Pons (tissue), 1 donor: ENCODE results near the gene ACTR1A.
"Not testable (repeated sequence)": the region's sequence is repeated elsewhere in the genome, so short reads cannot be mapped to it uniquely, and the experiment has no call there.

Experiments used
- DNase-seq: peaks from one replicate; pipeline ENCODE4 v3.0.0-alpha.2; 2016; ENCODE audit warnings: low spot score

ACTR1A gene

GRCh38 chr10:102515724-102516123, 13.2 kb upstream of the ACTR1A start:
- no peak for DNase-seq

- no peak for DNase-seq
Measured at GRCh38 chr10:102514487-102515311, 12.2 kb upstream of the ACTR1A start.

GRCh38 chr10:102511583-102512274, 9.2 kb upstream of the ACTR1A start:
- DNase-seq, result peak; percentile 38

- no peak for DNase-seq
Measured at GRCh38 chr10:102509387-102509786, 6.9 kb upstream of the ACTR1A start.

GRCh38 chr10:102508506-102508905, 6.0 kb upstream of the ACTR1A start:
- peak; percentile 94 for DNase-seq

- DNase-seq, result no peak
Measured at GRCh38 chr10:102507521-102507920, 5.0 kb upstream of the ACTR1A start.

DNA sequence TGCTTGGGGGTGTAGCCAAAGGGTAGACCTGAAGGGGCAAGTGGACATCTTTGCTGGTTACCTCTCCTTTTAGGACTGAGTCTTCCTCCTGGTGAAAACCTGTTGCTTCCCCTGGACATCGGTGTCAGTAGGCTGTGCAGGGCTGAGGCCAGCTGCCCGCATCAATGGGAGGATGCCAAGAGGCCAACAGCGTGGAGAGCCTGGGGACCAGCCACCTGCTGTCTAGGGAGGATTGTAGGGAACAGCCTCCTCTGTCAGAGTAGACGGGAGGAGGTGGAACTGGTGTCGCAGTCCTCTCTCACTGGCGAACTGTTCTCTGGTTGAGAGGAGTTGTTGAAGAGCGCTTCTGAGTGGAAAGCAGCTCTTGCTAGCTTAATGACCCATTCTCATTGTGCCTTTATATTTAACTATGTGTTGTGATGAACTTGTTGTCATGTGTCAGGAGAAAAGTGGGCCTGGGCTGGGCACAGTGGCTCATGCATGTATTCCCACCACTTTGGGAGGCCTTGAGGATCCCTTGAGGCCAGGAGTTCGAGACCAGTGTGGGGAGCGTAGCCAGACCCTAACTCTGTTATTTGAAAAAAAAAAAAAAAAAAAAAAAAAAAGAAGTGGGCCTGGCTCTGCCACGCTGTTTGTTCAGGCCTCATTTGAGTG, 3.1 kb upstream of the ACTR1A start:
- peak; percentile 33 for DNase-seq

DNA sequence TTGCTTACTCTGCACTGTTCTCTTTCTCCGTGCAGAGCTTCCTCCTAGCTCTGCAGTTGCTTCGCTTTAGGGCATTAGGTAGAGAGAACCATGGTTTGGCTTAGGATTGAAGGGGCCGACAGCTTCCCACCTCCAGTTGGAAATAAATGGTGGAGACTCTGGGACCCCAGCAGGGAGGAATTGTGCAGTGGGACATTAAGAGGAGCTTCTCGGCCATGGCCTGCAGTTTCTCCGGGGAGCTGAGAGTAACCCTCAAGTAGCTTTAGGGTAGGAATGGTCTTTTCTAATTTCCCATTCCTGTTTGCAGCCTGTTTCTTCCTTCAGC, 2.4 kb upstream of the ACTR1A start:
- peak; percentile 74 for DNase-seq

GRCh38 chr10:102504179-102504975, 1.9 kb upstream of the ACTR1A start:
- no peak for DNase-seq

DNA sequence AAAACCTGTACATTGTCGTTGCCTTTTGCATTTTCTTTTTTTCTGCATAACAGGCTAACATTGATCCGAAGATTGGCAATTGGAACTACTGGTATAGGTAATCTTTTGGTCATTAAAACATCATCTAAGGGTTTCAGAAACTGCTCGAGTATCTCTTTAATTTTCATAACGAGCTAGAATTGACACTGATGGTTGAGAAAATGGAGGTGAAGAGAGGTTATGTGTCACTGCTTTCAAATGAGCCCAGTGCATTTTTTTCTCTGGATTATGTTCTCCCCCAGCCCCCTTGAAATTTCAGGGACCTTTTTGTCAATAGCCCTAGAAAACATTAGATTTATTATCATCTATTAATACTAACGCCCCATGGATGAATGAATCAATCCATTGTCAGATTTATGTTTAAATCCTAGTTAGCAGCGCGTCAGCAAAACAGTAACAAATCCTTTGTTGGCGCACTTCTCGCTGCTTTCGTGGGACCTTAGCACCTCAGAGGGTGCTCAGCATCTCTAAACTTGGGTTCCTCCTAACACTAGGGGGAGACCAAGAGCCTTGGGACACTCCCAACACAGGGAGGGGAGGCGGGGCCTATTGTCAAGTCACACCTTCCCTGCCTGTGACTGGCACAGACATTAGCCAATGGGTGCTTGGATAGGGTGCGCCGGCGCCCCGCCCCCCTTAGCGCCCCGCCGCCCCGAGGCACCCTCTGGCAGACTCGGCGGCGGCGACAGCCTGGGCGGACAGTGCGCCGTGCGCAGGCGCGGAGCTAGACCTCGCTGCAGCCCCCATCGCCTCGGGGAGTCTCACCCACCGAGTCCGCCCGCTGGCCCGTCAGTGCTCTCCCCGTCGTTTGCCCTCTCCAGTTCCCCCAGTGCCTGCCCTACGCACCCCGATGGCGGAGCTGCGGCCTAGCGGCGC, 1.0 kb upstream of the ACTR1A start, which contains the start of gene SUFU:
TSS of gene SUFU (plus strand) at position 709 of the 915 bp plus-strand sequence. CDS start at position 890, 181 bp downstream.
- peak; percentile 100 for DNase-seq

DNA sequence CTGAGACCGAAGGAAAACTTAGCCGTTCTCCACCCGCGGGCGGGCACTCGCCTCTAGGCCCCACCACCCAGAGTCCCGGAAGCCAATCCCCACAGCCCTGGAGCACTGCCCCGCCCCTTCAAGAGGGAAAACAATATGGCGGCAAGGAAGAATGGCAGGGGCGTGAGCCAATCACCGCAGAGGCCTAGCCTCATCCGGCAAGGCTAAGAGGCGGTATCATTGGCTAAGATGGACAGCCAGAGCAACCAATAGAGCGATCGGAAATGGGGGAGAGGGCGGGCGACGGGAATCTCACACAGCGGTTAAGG, 529 bp downstream of the ACTR1A start:
- peak; percentile 100 for DNase-seq

GRCh38 chr10:102501201-102502028, 1.1 kb downstream of the ACTR1A start:
- DNase-seq, result peak; percentile 28

GRCh38 chr10:102500686-102501085, 1.8 kb downstream of the ACTR1A start:
- DNase-seq, result not testable (repeated sequence)

GRCh38 chr10:102499356-102499755, 3.2 kb downstream of the ACTR1A start:
- no peak for DNase-seq

- no peak for DNase-seq
Measured at GRCh38 chr10:102497545-102497944, 5.0 kb downstream of the ACTR1A start.

- DNase-seq, result no peak
Measured at GRCh38 chr10:102493771-102494170, 8.7 kb downstream of the ACTR1A start.

- DNase-seq, result peak; percentile 79
Measured at GRCh38 chr10:102492983-102493382, 9.5 kb downstream of the ACTR1A start.

- no peak for DNase-seq
Measured at GRCh38 chr10:102492344-102492939, 10.1 kb downstream of the ACTR1A start.

- DNase-seq, result no peak
Measured at GRCh38 chr10:102491136-102491535, 11.4 kb downstream of the ACTR1A start.
